ENCODE results near the gene KLK10.
"Not testable (repeated sequence)": the region's sequence is repeated elsewhere in the genome, so short reads cannot be mapped to it uniquely, and the experiment has no call there.

DNA sequence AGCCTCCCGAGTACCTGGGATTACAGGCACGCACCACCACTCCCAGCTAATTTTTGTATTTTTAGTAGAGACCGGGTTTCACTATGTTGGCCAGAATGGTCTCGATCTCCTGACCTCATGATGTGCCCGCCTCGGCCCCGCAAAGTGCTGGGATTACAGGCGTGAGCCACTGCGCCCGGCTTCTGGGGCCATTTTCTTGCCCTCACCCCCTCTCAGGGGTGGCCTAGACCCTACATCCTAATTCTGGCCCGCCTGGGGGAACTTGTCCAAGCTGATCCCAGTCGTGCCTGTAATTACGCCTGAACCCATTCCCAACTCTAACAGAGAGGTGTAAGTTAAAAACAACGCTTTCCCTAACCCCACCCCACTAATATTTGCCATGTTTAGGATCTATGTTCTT lies 35.1 kb downstream of the KLK10 start:
- TF ChIP-seq, protein P1, sequence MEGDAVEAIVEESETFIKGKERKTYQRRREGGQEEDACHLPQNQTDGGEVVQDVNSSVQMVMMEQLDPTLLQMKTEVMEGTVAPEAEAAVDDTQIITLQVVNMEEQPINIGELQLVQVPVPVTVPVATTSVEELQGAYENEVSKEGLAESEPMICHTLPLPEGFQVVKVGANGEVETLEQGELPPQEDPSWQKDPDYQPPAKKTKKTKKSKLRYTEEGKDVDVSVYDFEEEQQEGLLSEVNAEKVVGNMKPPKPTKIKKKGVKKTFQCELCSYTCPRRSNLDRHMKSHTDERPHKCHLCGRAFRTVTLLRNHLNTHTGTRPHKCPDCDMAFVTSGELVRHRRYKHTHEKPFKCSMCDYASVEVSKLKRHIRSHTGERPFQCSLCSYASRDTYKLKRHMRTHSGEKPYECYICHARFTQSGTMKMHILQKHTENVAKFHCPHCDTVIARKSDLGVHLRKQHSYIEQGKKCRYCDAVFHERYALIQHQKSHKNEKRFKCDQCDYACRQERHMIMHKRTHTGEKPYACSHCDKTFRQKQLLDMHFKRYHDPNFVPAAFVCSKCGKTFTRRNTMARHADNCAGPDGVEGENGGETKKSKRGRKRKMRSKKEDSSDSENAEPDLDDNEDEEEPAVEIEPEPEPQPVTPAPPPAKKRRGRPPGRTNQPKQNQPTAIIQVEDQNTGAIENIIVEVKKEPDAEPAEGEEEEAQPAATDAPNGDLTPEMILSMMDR (IDR thresholded peaks at IDR 0.05 in 8 of 11, conservative IDR thresholded peaks at IDR 0.05 in 3 of 11) = not testable (repeated sequence)
- not testable (repeated sequence) for TF ChIP-seq POLR2A, POLR2AphosphoS5 (IDR thresholded peaks at IDR 0.05)

Data from spleen (tissue), 7 donors.